Endothelial cell (in vitro differentiated cells): ENCODE results near the gene RGS10. TPM values are rescaled to one million over a fixed set of nuclear protein-coding genes. Genes with fewer than 3 reads are reported as not detected.

Experiments
- DNase-seq: peaks from one replicate; pipeline ENCODE4 v3.0.0; 2021; ENCODE audit warnings: low spot score
- H3K27ac Mint-ChIP-seq: one replicate; pipeline ENCODE4 v1.8.0; 2021; ENCODE audit warnings: mixed read lengths, inconsistent platforms; ENCODE audit not compliant: unreplicated experiment
- H3K27me3 Mint-ChIP-seq: one replicate; pipeline ENCODE4 v1.8.0; 2021; ENCODE audit warnings: mild to moderate bottlenecking, moderate library complexity, mixed read lengths, inconsistent platforms; ENCODE audit not compliant: unreplicated experiment
- H3K36me3 Mint-ChIP-seq: one replicate; pipeline ENCODE4 v1.8.0; 2021; ENCODE audit warnings: mild to moderate bottlenecking, low read depth, mixed read lengths, inconsistent platforms; ENCODE audit not compliant: unreplicated experiment
- H3K4me1 Mint-ChIP-seq: one replicate; pipeline ENCODE4 v1.8.0; 2021; ENCODE audit warnings: mild to moderate bottlenecking, mixed read lengths, inconsistent platforms; ENCODE audit not compliant: unreplicated experiment
- H3K4me3 Mint-ChIP-seq: one replicate; pipeline ENCODE4 v1.8.0; 2021; ENCODE audit warnings: mild to moderate bottlenecking, mixed read lengths, inconsistent platforms; ENCODE audit not compliant: unreplicated experiment
- H3K9me3 Mint-ChIP-seq: one replicate; pipeline ENCODE4 v1.8.0; 2021; ENCODE audit warnings: mixed read lengths, inconsistent platforms; ENCODE audit not compliant: unreplicated experiment
- total RNA-seq: library from RNA; stranded (reverse); fragmentation: NEBNext Ultra II Directional; extraction: Animal tissue kit (Norgen Biotek cat#: 25700); gene quantifications from one replicate; pipeline ENCODE4 v1.2.1, GENCODE V29; 2021; ENCODE audit not compliant: unreplicated experiment
- TF ChIP-seq, protein P1 (sequence below): fragments of 200-600 bp; sonication (generic); IDR thresholded peaks from one replicate; pipeline ENCODE4 v1.5.0; 2021; ENCODE audit warnings: antibody characterized with exemption; ENCODE audit not compliant: unreplicated experiment

The RGS10 gene
- total RNA-seq, 1 donor from 2014 or later: 20.0 TPM

DNA sequence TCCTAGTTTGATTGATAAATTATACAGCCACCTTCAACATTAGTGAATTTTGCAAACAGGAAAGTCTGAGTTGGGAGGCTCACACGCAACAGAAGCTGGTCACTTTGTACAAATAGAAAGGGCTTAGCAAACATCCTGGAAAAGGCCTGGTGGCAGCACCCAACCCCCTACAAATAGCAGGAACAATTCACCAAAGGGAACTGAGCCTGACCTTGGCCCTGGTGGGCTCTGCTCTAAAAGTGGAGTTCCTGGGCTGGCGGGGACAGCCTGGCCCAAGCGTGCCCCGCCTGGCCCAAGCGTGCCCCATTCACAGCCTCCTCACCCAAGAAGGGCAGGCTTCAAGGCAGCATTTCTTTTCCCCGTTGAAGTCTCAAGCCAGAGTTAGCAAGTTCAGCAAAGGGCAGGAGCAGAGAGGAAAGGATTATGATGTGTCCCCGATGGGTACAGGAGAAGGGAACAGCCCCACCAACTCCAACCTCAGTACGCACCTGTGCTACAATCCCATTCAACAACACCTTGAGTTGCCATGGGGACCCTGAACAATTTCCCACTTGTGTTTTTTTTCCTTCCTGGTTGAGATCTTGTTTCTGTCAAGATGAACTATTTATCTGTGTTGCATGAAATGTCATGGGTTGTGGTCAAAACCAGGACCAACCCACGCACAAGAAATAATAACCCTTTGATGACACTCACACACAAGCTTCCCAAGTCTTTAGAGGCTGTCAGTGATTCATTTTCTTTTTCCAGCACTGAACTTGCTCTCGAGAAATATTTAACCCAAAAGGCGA, 43.4 kb downstream of the RGS10 start:
- H3K27ac Mint-ChIP-seq: peak overlapping the region; percentile 39
- no peak overlapping the region for H3K4me3 Mint-ChIP-seq
- H3K27me3 Mint-ChIP-seq: peaks cover 4% of the 10 kb centered on the region
- DNase-seq: no peak
- TF ChIP-seq, protein P1, sequence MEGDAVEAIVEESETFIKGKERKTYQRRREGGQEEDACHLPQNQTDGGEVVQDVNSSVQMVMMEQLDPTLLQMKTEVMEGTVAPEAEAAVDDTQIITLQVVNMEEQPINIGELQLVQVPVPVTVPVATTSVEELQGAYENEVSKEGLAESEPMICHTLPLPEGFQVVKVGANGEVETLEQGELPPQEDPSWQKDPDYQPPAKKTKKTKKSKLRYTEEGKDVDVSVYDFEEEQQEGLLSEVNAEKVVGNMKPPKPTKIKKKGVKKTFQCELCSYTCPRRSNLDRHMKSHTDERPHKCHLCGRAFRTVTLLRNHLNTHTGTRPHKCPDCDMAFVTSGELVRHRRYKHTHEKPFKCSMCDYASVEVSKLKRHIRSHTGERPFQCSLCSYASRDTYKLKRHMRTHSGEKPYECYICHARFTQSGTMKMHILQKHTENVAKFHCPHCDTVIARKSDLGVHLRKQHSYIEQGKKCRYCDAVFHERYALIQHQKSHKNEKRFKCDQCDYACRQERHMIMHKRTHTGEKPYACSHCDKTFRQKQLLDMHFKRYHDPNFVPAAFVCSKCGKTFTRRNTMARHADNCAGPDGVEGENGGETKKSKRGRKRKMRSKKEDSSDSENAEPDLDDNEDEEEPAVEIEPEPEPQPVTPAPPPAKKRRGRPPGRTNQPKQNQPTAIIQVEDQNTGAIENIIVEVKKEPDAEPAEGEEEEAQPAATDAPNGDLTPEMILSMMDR: no peak
- H3K36me3 Mint-ChIP-seq: no peaks in the 10 kb centered on the region
- H3K9me3 Mint-ChIP-seq: no peaks in the 10 kb centered on the region
- H3K4me1 Mint-ChIP-seq: peaks cover 21% of the 10 kb centered on the region

DNA sequence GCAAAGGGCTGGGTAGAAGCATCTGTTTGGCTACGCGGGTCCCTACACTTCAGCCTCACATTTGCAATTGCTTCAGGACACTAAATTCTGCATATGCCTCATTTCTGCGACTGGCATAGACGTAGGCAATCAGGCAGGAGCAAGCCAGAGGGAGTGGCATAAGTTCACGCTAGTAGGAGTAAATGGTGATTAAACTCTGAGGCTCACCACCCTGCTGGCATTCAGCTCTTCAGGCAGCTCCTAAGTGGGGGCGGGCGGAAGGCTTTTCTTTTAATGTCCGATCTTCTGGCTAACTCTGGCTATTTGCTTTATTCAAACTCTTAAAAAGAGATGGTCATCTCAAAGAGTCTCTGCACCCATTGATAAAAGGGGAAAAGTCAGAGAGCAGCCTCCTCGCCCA, 45.3 kb downstream of the RGS10 start:
- no peaks in the 10 kb centered on the region for H3K9me3 Mint-ChIP-seq
- peaks cover 7% of the 10 kb centered on the region for H3K27me3 Mint-ChIP-seq

DNA sequence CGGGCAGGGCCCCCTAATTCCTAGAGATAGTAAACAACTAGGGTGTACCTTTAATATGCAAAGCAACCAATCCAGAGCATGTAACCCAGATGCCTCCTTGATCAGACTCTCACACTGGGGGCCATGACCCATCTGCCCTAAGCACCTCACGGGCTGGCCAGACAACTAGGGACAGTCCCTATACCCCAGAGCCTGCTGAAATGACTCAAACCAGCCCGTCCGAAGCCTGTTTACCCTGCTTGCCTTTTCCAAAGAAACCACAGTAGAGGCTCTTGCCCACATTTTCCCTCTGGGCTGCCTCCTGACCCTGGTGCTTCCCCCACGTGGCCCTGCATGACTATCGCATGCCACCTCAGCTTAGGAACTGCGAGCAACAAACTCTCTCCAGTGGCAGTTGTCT, 46.2 kb downstream of the RGS10 start:
- H3K4me3 Mint-ChIP-seq: no peak overlapping the region
- no peaks in the 10 kb centered on the region for H3K9me3 Mint-ChIP-seq
- TF ChIP-seq, protein P1: no peak
- peaks cover 7% of the 10 kb centered on the region for H3K27me3 Mint-ChIP-seq
- no peak overlapping the region for H3K27ac Mint-ChIP-seq
- no peak for DNase-seq
- peaks cover 14% of the 10 kb centered on the region for H3K4me1 Mint-ChIP-seq
- H3K36me3 Mint-ChIP-seq: no peaks in the 10 kb centered on the region

More for the DNA sequence above, 45.3 kb downstream of the RGS10 start:
- TF ChIP-seq, protein P1: no peak
- Mint-ChIP-seq H3K36me3 (no peaks in the 10 kb centered on the region), H3K4me1 (peaks cover 16% of the 10 kb centered on the region), H3K4me3 (no peak overlapping the region), H3K27ac (no peak overlapping the region)
- DNase-seq: no peak

DNA sequence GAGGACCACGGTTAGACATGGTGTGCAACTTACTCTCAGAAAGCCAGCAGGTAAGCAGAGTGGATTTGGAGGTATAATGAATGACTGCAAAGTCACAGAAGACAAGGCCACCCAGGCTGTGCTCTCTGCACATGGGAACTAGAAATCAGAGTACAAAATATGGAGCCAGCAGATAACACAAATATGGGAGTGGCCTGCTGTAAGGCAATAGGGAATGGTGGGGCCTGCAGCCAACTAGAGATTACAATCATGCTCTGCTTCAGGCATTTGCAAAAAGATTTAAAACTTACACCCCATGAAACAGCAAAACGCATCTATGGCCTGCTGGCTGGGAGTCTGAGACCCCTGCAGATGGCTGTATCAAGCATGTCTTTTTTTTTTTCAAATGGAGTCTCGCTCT, 47.0 kb downstream of the RGS10 start:
- peaks cover 7% of the 10 kb centered on the region for H3K27me3 Mint-ChIP-seq
- no peaks in the 10 kb centered on the region for H3K36me3 Mint-ChIP-seq
- peaks cover 14% of the 10 kb centered on the region for H3K4me1 Mint-ChIP-seq
- H3K4me3 Mint-ChIP-seq: no peak overlapping the region
- H3K27ac Mint-ChIP-seq: no peak overlapping the region
- TF ChIP-seq, protein P1: no peak
- no peak for DNase-seq
- no peaks in the 10 kb centered on the region for H3K9me3 Mint-ChIP-seq

DNA sequence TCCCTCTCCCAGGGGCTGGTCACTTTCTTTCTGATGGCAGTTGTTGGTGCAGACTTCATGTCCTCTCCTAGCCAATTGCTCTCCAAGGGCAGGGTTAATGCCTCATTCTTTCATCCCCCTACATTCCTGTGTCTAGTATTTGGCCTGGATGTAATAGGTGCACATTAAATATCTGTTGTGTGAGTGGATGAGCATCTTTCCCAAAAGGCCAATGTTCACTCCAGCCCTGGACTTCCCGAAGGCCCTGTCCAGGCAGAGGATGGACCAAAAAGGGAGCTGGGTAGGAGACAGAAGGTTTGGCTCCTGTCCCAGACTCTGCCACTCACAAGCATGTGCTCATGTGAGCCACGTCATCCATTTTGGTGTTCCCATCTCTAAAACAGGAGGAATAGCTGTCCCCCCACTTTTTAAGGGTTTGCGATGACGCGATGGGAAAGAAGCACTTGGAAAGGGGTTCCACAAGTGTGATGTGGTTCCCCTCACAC, 47.5 kb downstream of the RGS10 start:
- no peak for DNase-seq
- Mint-ChIP-seq H3K27ac (no peak overlapping the region), H3K4me1 (peaks cover 14% of the 10 kb centered on the region), H3K27me3 (peaks cover 7% of the 10 kb centered on the region), H3K36me3 (no peaks in the 10 kb centered on the region), H3K9me3 (no peaks in the 10 kb centered on the region), H3K4me3 (no peak overlapping the region)
- TF ChIP-seq, protein P1: no peak
